Iris pigment epithelial cell (primary cell): Measurements from ENCODE around the gene SH2D3C.
A peak's percentile ranks its signal among the peaks of the same experiment; 100 is the strongest.

Experiments
- DNase-seq: peaks from one replicate; pipeline ENCODE4 v3.0.0-alpha.2; 2011; ENCODE audit warnings: low read depth

The SH2D3C gene

GRCh38 chr9:127738666-127739065 is 39.8 kb downstream of the SH2D3C start:
- DNase-seq, result no peak

DNA sequence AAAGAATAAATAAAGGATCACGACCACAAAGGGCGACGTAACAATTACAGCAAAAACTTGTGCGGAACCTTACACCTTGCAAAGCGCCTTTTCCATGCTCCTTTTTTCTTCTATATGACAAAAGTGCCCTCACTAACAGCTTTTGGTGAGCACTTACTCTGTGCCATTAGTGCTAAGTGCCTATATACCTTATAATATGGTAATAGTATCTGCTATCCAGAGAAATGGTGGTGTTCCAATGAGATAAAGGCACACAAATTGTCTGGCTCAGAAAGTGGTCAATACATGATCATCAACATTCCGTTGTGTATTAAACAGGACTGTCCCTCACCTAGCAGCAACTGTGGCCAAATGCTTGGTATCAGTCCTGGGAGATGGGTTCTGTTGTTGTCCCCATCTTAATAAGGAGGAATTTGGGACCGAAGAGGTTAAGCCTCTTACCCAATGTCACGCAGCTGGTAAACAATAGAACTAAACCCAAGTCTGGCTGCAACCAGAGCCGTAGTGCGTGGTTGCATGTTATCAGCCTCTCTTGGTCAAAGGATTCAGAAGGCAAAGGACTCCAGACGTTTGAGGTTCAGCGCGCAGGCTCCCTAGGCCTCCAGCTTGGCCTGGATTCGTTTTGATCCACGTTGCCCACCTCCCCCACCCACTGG is 42.8 kb downstream of the SH2D3C start:
- DNase-seq, result no peak

DNA sequence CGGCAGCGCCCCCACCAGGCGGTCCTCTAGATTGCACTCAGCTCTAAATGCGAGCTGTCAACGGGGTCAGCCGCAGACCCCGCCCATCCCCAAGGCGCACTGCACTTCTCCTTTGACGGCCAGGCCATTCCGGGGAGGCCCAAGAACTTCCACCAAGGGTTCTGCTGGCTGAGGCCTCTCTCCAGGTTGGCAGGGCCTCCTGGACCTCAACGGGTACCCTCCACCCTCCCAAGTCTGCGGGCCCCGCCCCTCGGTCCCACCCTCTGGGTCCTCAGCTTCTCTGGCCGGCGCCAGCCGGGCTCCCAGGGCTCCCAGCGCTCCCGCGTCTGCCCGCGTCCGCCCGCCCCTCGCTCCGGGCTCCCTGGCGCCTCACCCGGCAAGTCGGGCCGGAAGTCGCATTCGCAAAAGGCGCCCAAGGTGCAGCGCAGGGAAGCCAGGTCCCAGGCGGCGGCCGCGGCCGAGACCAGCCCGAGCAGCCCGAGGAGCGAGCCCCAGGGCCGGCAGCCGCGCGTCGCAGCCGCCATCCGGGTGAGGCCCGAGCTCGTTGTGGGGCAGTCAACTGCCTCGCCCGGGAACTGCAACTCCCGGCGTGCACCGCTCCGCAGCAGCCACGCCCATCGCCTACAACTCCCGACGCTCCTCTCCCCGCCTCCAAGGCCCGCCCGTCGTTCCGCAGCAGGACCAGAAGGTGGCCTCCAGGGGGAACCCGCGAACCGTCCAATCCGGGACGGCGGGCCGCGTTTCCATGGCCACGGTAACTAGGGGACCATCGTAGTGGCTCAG is 43.5 kb downstream of the SH2D3C start, which contains the start of gene TOR2A:
Gene TOR2A (minus strand): TSS at position 548 of the 783 bp plus-strand sequence. CDS start 24 bp downstream, at position 524.
- peak; percentile 98 for DNase-seq

- DNase-seq, result no peak
Observed at GRCh38 chr9:127734247-127734746, 44.2 kb downstream of the SH2D3C start.

GRCh38 chr9:127733614-127734013 is 44.9 kb downstream of the SH2D3C start:
- DNase-seq, result no peak

DNA sequence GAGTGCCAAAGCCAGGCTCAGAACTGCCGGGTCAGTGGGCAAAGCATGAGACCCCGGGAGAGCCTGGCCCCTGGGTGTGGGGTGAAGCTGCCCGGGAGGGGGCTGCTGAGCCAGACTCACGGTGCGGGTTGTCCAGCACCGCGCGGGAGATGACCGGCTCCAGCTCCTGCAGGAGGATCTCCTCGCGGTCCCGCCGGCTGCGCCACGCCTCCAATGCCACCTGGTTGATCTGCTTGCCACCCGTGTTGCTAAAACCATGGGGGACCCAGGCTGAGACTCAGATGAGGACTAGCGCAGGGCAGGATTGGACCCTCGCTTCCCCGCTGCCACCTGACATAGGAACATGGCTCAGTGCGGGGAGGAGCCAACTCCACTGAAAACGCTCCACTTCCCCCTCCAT is 46.0 kb downstream of the SH2D3C start:
- no peak for DNase-seq

DNA sequence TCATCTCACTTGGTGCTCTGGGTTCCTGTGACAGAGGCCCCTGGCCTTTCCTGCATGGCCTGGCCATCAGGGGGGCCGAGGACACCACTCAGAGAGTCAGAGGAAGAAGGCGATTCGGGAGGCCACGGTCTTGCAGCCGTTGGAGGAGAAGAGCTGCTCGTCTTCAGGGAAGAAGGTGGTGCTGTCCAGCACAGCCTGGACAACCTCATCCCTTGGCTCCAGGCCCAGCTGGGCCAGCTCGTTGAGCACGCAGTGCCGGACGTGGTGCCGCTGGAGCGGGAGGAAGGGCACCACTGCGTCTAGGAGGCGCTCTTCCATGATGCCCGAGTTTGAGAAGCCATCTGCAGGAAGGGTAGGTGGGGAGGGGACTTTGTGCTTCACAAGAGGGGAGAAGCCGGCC is 46.5 kb downstream of the SH2D3C start:
- DNase-seq, result no peak

DNA sequence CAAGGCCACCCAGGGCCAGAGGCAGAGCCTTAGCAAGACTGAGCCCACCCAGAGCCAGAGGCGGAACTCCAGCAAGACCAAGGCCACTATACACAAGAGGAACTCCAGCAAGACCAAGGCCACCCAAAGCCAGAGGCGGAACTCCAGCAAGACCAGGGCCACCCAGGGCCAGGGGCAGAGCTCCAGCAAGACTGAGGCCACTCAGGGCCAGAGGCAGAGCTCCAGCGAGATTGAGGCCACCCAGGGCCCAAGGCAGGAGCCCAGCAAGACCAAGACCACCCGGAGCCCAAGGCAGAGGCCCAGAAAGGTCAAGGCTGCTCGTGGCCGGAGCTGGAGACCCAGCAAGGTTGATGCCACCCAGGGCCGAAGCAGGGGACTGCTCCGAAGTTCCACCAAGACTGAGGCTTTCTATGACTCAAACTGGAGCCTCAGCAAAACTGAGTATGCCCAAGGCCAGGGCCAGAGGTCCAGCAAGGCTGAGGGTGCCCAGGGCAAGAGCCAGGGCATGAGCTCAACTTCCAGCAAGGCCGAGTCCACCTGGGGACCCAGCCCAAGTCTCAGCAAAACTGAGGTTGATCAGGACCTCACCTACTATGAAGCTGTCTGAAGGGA is 47.6 kb downstream of the SH2D3C start:
- DNase-seq, result no peak

- no peak for DNase-seq
Observed at GRCh38 chr9:127730262-127730661, 48.2 kb downstream of the SH2D3C start.

DNA sequence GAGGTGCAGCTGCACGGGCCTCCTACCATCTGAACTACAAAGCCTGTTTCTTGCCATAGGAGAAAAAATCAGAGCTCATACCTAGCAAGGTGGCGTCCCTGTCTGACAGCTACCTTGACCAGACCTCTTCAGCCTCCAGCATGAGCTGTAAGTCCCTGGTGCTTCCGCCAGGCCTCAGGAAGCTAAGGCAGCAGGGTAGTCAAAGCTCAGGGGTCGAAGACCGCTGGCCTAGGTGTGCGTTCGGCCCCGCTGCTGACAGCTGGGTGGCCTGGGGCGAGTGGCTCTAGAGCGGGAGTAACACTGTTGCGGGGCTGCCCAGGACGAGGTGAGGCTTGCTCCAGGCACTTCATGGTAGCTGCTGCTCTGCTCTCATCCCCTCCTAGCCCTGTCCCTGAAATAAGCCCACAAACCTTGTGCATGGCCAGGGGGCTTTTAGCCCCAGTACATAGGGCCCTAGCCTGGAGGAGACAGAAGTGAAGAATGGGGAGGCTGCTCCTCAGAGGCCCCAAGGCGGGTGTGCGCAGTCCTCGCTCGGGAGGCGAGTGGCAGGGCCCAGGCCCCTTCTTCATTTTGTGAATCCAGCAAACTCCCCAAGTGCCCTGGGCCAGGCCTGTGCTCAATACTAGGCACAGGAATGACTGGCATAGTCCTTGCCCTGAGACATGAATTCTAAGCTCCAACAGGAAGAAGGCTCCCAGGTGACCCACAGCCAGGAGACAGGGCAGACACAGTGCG is 48.8 kb downstream of the SH2D3C start:
- DNase-seq, result no peak

DNA sequence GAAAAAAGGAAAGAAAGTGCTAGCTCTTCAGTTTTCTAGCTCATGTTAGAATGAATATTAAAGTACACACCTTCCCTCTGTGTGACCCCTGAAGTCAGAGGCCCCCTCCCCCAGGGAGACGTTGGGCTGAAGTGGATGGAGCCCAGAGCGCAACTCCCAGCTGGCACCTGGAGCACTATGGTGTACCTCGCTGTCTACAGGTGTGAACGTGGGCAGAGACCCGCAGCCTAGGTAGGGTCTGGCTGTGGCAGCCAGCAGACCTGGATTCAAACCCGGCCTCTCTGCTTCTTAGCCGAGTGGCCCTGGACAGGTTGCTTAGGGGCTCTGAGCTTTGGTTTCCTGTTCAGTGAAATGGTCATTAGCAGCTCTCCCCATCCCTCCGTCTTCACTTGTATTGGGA is 49.7 kb downstream of the SH2D3C start:
- no peak for DNase-seq

DNA sequence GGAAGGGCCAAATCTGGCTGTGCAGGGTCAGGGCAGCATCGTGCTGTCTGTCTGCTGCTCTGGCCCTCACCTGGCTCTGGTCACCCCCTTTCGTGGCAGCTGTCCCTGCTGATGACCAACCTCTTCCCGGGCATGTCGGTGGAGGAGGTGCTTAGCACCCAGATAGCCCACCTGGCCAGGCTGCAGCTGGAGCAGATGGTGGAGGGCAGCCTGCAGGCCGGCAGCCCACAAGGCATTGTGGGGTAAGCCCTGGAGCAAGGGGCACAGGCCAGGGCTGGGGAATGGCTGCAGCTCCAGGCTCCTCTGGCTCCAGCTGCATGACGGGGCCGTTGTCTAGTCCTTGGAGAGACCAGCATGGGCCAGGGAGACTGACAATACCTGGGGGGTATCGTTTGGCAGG is 51.6 kb downstream of the SH2D3C start:
- no peak for DNase-seq

GRCh38 chr9:127724012-127724411 is 54.5 kb downstream of the SH2D3C start:
- no peak for DNase-seq

GRCh38 chr9:127723444-127723843 is 55.0 kb downstream of the SH2D3C start:
- peak; percentile 54 for DNase-seq

DNA sequence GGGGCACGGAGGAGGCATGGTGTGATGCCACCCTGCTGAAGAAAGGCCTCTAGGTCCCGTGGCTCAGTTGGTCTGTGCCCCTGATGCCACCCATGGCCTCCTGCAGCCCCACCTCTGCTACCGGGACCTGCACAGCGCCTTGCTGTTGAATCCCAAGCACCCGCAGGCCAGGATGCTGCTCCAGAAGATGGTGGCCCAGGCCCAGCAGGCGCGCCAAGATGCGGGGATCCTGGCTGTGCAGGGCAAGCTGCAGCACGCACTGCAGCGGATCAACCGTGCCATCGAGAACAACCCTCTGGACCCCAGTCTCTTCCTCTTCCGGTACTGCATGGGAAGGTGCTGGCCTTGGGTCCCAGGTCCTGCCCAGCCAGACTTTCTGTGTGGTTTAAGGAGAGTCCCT is 55.5 kb downstream of the SH2D3C start:
- no peak for DNase-seq

- DNase-seq, result no peak
Observed at GRCh38 chr9:127722055-127722745, 56.3 kb downstream of the SH2D3C start.

- DNase-seq, result no peak
Observed at GRCh38 chr9:127721391-127721821, 57.1 kb downstream of the SH2D3C start.

- DNase-seq, result no peak
Observed at GRCh38 chr9:127720865-127721227, 57.6 kb downstream of the SH2D3C start.

DNA sequence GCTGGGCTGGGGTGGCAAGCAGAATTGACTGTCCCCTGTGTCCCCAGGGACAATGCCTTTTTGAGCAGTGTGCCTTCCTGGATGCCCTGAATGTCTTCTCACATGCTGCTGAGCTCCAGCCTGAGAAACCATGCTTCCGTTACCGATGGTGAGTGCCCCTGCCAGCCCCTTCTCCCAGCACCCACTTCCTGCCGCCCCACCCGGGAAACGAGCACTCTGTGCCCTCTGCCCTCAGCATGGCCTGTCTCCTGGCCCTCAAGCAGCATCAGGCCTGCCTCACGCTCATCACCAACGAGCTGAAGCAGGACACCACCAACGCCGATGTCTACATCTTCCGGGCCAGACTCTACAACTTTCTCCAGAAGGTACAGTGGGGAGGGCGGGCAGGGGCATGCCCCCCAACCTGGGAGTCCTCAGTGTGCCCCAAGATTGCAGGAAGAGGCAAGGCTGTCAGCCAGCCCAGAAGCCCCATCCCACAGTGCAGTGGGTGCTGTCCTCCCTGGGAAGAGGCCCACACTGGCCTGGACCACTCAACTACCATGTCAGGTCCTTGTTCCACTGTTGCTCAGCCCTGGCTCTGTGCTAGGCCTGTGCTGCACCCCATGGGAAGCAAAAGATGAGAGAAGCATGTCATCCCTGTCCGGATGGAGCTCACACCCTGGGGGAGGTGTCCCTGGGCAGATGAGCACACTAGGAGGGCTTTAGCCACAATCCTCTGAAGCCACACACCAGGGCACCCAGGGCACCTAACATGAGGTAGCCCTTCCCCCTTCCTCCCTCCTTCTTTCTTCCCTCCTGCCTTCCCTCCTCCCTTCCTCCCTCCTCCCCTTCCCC is 58.2 kb downstream of the SH2D3C start:
- DNase-seq, result no peak

DNA sequence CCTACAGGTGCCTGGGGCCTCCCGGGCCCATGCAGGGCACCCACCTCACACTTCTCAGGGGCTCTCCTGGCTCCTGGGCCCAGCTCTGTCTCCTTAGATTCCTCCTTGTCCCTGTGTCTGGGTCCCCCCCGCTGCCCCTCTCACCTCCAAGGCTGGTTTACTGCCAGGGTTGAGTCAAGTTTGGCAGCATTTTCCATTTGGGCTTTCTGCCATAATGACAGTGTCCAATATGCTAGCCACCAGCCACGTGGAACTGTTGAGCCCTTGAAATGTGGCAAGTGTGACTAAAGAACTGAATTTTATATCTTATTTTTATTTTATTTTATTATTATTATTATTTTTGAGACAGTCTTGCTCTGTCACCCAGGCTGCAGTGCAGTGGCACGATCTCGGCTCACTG is 60.7 kb downstream of the SH2D3C start:
- no peak for DNase-seq

- DNase-seq, result no peak
Observed at GRCh38 chr9:127716412-127716811, 62.1 kb downstream of the SH2D3C start.
